IMR-90 (cell line): ENCODE results near the gene SYNRG. TPM values are rescaled to one million over a fixed set of nuclear protein-coding genes. Genes with fewer than 3 reads are reported as not detected.
A peak's percentile ranks its signal among the peaks of the same experiment; 100 is the strongest.

Experiments used
- ATAC-seq: fragments of 200-7000 bp; cut with Tn5 transposase; 2 replicates; pipeline ENCODE4 v1.9.1; 2020; ENCODE audit warnings: low read depth, mild to moderate bottlenecking, moderate library complexity
- BruUV-seq: library from RNA; stranded (reverse); fragments of 400-500 nt; replicated peaks from 2 replicates; lab custom pipeline; 2021; lab: Mats Ljungman, UMichigan
- CTCF ChIA-PET: fragments of 300-600 bp; formaldehyde crosslinking; extraction: SDS; loops from one replicate; lab custom pipeline; 2021; ENCODE audit warnings: antibody characterized with exemption; lab: Yijun Ruan, JAX
- POLR2A ChIA-PET: fragments of 300-600 bp; sonication (Branson Sonifier 250); formaldehyde crosslinking; loops from one replicate; lab custom pipeline; 2022; ENCODE audit warnings: antibody characterized with exemption; ENCODE audit not compliant: unreplicated experiment; lab: Charles Lee
- DNase-seq: peaks from one replicate; pipeline ENCODE4 v3.0.0; 2013
- H2AFZ ChIP-seq: replicated peaks from 2 replicates; pipeline ENCODE3; 2013; ENCODE audit warnings: low read length, mild to moderate bottlenecking; ENCODE audit not compliant: poor library complexity
- H2AK5ac ChIP-seq: 2 replicates; pipeline ENCODE4 v1.6.1; 2013; ENCODE audit warnings: low read depth, low read length, inconsistent platforms
- H2AK9ac ChIP-seq: replicated peaks from 2 replicates; pipeline ENCODE3; 2013; ENCODE audit warnings: mild to moderate bottlenecking, low read depth, low read length, moderate library complexity; ENCODE audit not compliant: poor library complexity
- H2BK120ac ChIP-seq: 2 replicates; pipeline ENCODE4 v1.6.1; 2013; ENCODE audit warnings: low read depth, low read length, inconsistent platforms
- H2BK15ac ChIP-seq: 3 replicates; pipeline ENCODE4 v1.6.1; 2013; ENCODE audit warnings: low read depth, low read length, inconsistent platforms
- H2BK20ac ChIP-seq: 2 replicates; pipeline ENCODE4 v1.6.1; 2013; ENCODE audit warnings: low read depth, mild to moderate bottlenecking, inconsistent platforms, low read length, moderate library complexity
- H2BK5ac ChIP-seq: 2 replicates; pipeline ENCODE4 v1.6.1; 2013; ENCODE audit warnings: mild to moderate bottlenecking, low read depth, low read length, inconsistent platforms; ENCODE audit not compliant: poor library complexity, severe bottlenecking
- H3K14ac ChIP-seq: replicated peaks from 2 replicates; pipeline ENCODE4 v1.6.1; 2013; ENCODE audit warnings: low read depth, low read length, inconsistent platforms
- H3K18ac ChIP-seq: 2 replicates; pipeline ENCODE4 v1.6.1; 2013; ENCODE audit warnings: low read depth, low read length, control low read depth
- H3K23ac ChIP-seq: 2 replicates; pipeline ENCODE4 v1.6.1; 2013; ENCODE audit warnings: low read depth, low read length, inconsistent platforms
- H3K27ac ChIP-seq: 2 replicates; pipeline ENCODE4 v1.5.1; 2013; ENCODE audit warnings: mild to moderate bottlenecking, control low read depth, low read length; ENCODE audit not compliant: insufficient read depth
- H3K27me3 ChIP-seq: 2 replicates; pipeline ENCODE4 v1.6.1; 2013; ENCODE audit warnings: low read length; ENCODE audit not compliant: control insufficient read depth, insufficient read depth
- H3K36me3 ChIP-seq: 2 replicates; pipeline ENCODE4 v1.6.1; 2013; ENCODE audit warnings: low read length, mixed read lengths; ENCODE audit not compliant: control insufficient read depth, insufficient read depth
- H3K4ac ChIP-seq: 2 replicates; pipeline ENCODE4 v1.6.1; 2013; ENCODE audit warnings: low read depth, low read length, inconsistent platforms
- H3K4me1 ChIP-seq: 2 replicates; pipeline ENCODE4 v1.6.1; 2013; ENCODE audit warnings: low read length, mixed read lengths; ENCODE audit not compliant: control insufficient read depth, insufficient read depth
- H3K4me2 ChIP-seq: 2 replicates; pipeline ENCODE4 v1.6.1; 2013; ENCODE audit warnings: low read depth, mild to moderate bottlenecking, control low read depth, low read length, moderate library complexity
- H3K4me3 ChIP-seq: 2 replicates; pipeline ENCODE4 v1.5.1; 2013; ENCODE audit warnings: low read depth, mild to moderate bottlenecking, control low read depth, low read length, moderate library complexity; ENCODE audit not compliant: insufficient read depth
- H3K56ac ChIP-seq: 2 replicates; pipeline ENCODE4 v1.6.1; 2013; ENCODE audit warnings: low read length, inconsistent platforms; ENCODE audit not compliant: insufficient read depth; ENCODE audit errors: extremely low read depth
- H3K79me1 ChIP-seq, 2 experiments: 2 replicates each; pipeline ENCODE4 v1.6.1; 2013; ENCODE audit warnings: low read length in 2 of 2, inconsistent platforms in 1 of 2, low read depth in 1 of 2
- H3K9ac ChIP-seq: 2 replicates; pipeline ENCODE4 v1.6.1; 2013; ENCODE audit warnings: low read depth, low read length, control low read depth
- H3K9me1 ChIP-seq: 2 replicates; pipeline ENCODE4 v1.6.1; 2013; ENCODE audit warnings: low read length, inconsistent platforms; ENCODE audit not compliant: insufficient read depth
- H3K9me3 ChIP-seq: 2 replicates; pipeline ENCODE4 v1.6.1; 2013; ENCODE audit warnings: low read length; ENCODE audit not compliant: control insufficient read depth, insufficient read depth
- H4K20me1 ChIP-seq: 2 replicates; pipeline ENCODE4 v1.6.1; 2013; ENCODE audit warnings: low read length, inconsistent platforms; ENCODE audit not compliant: insufficient read depth
- H4K5ac ChIP-seq: 2 replicates; pipeline ENCODE4 v1.6.1; 2013; ENCODE audit warnings: mild to moderate bottlenecking, low read depth, low read length, control low read depth
- H4K8ac ChIP-seq, 2 experiments: 2 replicates each; pipeline ENCODE4 v1.6.1; 2013; ENCODE audit warnings: low read depth in 2 of 2, low read length in 2 of 2, control low read depth in 1 of 2, inconsistent platforms in 1 of 2
- H4K91ac ChIP-seq: 2 replicates; pipeline ENCODE4 v1.6.1; 2013; ENCODE audit warnings: low read depth, low read length, inconsistent platforms; ENCODE audit not compliant: insufficient read depth
- BHLHE40 ChIP-seq: fragments of 150-350 bp; IDR thresholded peaks from 2 replicates; pipeline ENCODE4 v1.6.1; 2016; ENCODE audit warnings: mild to moderate bottlenecking, low read depth, low read length
- CEBPB ChIP-seq: IDR thresholded peaks from 2 replicates; pipeline ENCODE4 v1.6.1; 2012; ENCODE audit warnings: low read depth, low read length, improper control_type of control experiment
- CTCF ChIP-seq: conservative IDR thresholded peaks from 2 replicates; pipeline ENCODE4 v1.5.1; 2012; ENCODE audit warnings: mild to moderate bottlenecking, low read depth, low read length, improper control_type of control experiment
- ELK1 ChIP-seq: fragments of 150-350 bp; IDR thresholded peaks from 2 replicates; pipeline ENCODE4 v1.6.1; 2016; ENCODE audit warnings: low read depth, mild to moderate bottlenecking, low read length, moderate library complexity, borderline replicate concordance
- MAZ ChIP-seq: IDR thresholded peaks from 2 replicates; pipeline ENCODE4 v1.6.1; 2012; ENCODE audit warnings: low read depth, mild to moderate bottlenecking, low read length, improper control_type of control experiment, moderate library complexity, borderline replicate concordance
- MXI1 ChIP-seq: IDR thresholded peaks from 2 replicates; pipeline ENCODE4 v1.6.1; 2012; ENCODE audit warnings: low read depth, mild to moderate bottlenecking, low read length, moderate library complexity, borderline replicate concordance
- NFE2L2 ChIP-seq: fragments of 150-350 bp; IDR thresholded peaks from 2 replicates; pipeline ENCODE4 v1.6.1; 2016; ENCODE audit warnings: low read depth, mild to moderate bottlenecking, low read length
- RAD21 ChIP-seq: IDR thresholded peaks from 2 replicates; pipeline ENCODE4 v1.6.1; 2012; ENCODE audit warnings: low read length, improper control_type of control experiment
- RFX5 ChIP-seq: IDR thresholded peaks from 2 replicates; pipeline ENCODE4 v1.8.0; 2012; ENCODE audit warnings: low read depth, mild to moderate bottlenecking, low read length, moderate library complexity
- USF2 ChIP-seq: fragments of 150-350 bp; IDR thresholded peaks from 2 replicates; pipeline ENCODE4 v1.6.1; 2017; ENCODE audit warnings: mild to moderate bottlenecking, antibody characterized with exemption, low read length, low read depth
- WGBS, 2 experiments: methylation state at CpG; one replicate each; pipeline versions ENCODE4 v1.1.5 to v1.1.7; 2013; ENCODE audit warnings: missing lambda C conversion rate in 2 of 2; ENCODE audit not compliant: insufficient read length in 1 of 2; ENCODE audit errors: extremely low coverage in 2 of 2; 5-methylcytosine and 5-hydroxymethylcytosine counted together
- dilution Hi-C: fragments of 300-500 bp; cut with HindIII; formaldehyde crosslinking; loops from one replicate; pipeline ENCODE4 v1.14.3; 2018; ENCODE audit warnings: low sequenced_read_pairs; ENCODE audit not compliant: unreplicated experiment
- in situ Hi-C: fragments of 300-500 bp; cut with MboI; formaldehyde crosslinking; loops from 3 replicates; pipeline ENCODE4 v1.14.3; 2019; ENCODE audit warnings: low sequenced_read_pairs, inconsistent platforms, mixed read lengths
- intact Hi-C: fragments of 100-400 bp; cut with micrococcal nuclease; formaldehyde crosslinking; loops from 2 replicates; pipeline ENCODE4 v1.10.0; 2022
- polyA plus RNA-seq, 3 experiments: library from polyadenylated mRNA; depleted of rRNA; stranded (reverse); fragments of >200 nt; gene quantifications; 2 replicates each; pipeline ENCODE4 v1.2.3, GENCODE V29; 2012; ENCODE audit warnings: low replicate concordance in 1 of 3
- total RNA-seq: library from RNA; depleted of rRNA; stranded (reverse); fragments of >200 nt; gene quantifications from 2 replicates; pipeline ENCODE4 v1.2.3, GENCODE V29; 2012

The SYNRG gene
- total and polyA plus RNA-seq, 2 of the 4 experiments (the other 2 are of a cell fraction): 11.7 to 15.2 TPM

- TF ChIP-seq USF2 (no peak), RFX5 (peak; percentile 51; the same call in 1 of the 2 replicates), MAZ (no peak), RAD21 (no peak)
These were observed 39.3 kb upstream of the SYNRG start (continued) for GRCh38 chr17:37648555-37648954.

GRCh38 chr17:37647856-37648255 is 38.6 kb upstream of the SYNRG start:
- H3K4me1 ChIP-seq: peaks cover 9% of the 10 kb centered on the region; the same call in 1 of the 2 replicates
- H3K4me2 ChIP-seq: peak overlapping the region; percentile 89; the same call in 1 of the 2 replicates
- no peaks in the 10 kb centered on the region for H3K36me3 ChIP-seq
- H3K56ac ChIP-seq: peak overlapping the region; percentile 67; the same call in 1 of the 2 replicates
- POLR2A ChIA-PET: no interaction called here
- no CpG with 5 or more reads among the region's 1 CpG for WGBS, 2 experiments
- CTCF ChIA-PET: interaction anchor here (0.6 kb wide), 2 partner anchors 24 to 65 kb away, joined by 3 to 6 read pairs; no protein-coding TSS in a partner anchor
- H2AK5ac ChIP-seq: 0 out of 2 replicates have a peak overlapping the region, but pooled peaks have one; percentile 6
- H3K23ac ChIP-seq: peak overlapping the region; percentile 65; the same call in 1 of the 2 replicates
- H2BK120ac ChIP-seq: peak overlapping the region; percentile 92
- H2AK9ac ChIP-seq: no peak overlapping the region
- no peak overlapping the region for H3K9ac ChIP-seq
- no peaks in the 10 kb centered on the region for H3K27me3 ChIP-seq
- peak overlapping the region; percentile 85 for H4K91ac ChIP-seq
- no peaks in the 10 kb centered on the region for H4K20me1 ChIP-seq
- no peak overlapping the region for H3K27ac ChIP-seq
- H2BK20ac ChIP-seq: peak overlapping the region; percentile 87
- H3K18ac ChIP-seq: peak overlapping the region; percentile 68; the same call in 1 of the 2 replicates
- peak overlapping the region; percentile 21; the same call in 1 of the 2 replicates for H4K5ac ChIP-seq
- BruUV-seq: no TSS peak
- H4K8ac ChIP-seq: peak overlapping the region; percentile 10 to 81; a peak in 3 of 4 replicates
- dilution Hi-C loops: no loop called here
- H3K79me1 ChIP-seq: peaks cover 0 to 11% of the 10 kb centered on the region in 2 experiments; a peak in 2 of 4 replicates
- in situ Hi-C loops: loop anchor here (25.0 kb wide), 1 partner anchor 639 kb away; the partner anchor contains the start of gene MRPL45
- DNase-seq (no peak), ATAC-seq (no peak)
- peak overlapping the region; percentile 56; the same call in 1 of the 2 replicates for H3K4ac ChIP-seq
- no peaks in the 10 kb centered on the region for H3K9me3 ChIP-seq
- peak overlapping the region; percentile 76 for H2BK15ac ChIP-seq
- intact Hi-C loops: no loop called here
- H3K9me1 ChIP-seq: no peaks in the 10 kb centered on the region; the same call in 1 of the 2 replicates
- H2BK5ac ChIP-seq: peak overlapping the region; percentile 85
- no peak overlapping the region for H2AFZ ChIP-seq
- H3K4me3 ChIP-seq: no peak overlapping the region
- peak overlapping the region; percentile 49 for H3K14ac ChIP-seq
- no peak for TF ChIP-seq RAD21
- TF ChIP-seq CEBPB: no peak
- TF ChIP-seq BHLHE40: no peak
- TF ChIP-seq MAZ: no peak
- TF ChIP-seq MXI1: no peak
- TF ChIP-seq NFE2L2: no peak
- no peak for TF ChIP-seq CTCF
- TF ChIP-seq ELK1: no peak
- TF ChIP-seq USF2: no peak
